GM19468 (cell line): ENCODE measurements around the gene COL6A3.
"Not testable (repeated sequence)": the region's sequence is repeated elsewhere in the genome, so short reads cannot be mapped to it uniquely, and the experiment has no call there.

ENCODE experiments used
- ATAC-seq: cut with Tn5 transposase; IDR thresholded peaks from one replicate; pipeline ENCODE4 v1.9.1; 2021; ENCODE audit warnings: mild to moderate bottlenecking, moderate library complexity, moderate number of reproducible peaks; ENCODE audit not compliant: unreplicated experiment; ENCODE audit errors: extremely low read depth

The COL6A3 gene

DNA sequence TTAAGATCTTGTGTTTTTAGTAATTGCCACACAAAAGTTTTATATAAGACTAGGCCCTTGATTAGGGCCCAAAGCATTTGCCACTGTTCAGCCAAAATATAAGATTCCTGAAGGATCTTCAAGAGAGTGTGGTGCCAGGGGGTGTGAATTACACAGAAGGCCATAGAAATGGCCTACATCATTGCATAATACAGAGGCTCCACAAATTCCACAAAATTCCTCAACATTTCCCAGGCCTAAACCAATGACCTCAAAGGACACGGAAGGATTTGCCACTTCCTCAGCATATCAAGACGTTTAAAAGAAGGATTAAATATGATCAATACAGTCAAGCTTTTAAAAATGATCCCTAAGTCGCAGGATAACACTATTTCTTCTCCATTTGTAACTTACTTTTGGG is 24.1 kb downstream of the COL6A3 start:
- no peak for ATAC-seq

DNA sequence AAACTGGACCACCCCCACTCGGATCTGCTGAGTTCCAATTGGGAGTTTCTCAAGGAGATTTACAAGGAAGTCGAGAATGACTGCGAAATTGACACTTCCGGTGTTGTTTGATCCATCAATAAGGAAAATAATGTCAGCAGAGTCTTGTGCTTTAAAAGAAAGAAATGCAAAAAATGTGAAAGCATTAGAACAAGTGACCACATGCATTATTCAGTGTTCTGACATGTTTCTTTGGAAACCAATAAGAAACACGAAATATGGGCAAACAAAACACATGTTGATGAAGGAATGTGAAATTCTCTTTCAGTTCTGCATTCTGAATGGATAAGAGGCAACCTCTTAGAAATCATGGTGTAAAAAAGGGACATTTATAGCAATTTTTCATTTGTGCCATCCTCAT is 25.9 kb downstream of the COL6A3 start:
- ATAC-seq, result no peak

DNA sequence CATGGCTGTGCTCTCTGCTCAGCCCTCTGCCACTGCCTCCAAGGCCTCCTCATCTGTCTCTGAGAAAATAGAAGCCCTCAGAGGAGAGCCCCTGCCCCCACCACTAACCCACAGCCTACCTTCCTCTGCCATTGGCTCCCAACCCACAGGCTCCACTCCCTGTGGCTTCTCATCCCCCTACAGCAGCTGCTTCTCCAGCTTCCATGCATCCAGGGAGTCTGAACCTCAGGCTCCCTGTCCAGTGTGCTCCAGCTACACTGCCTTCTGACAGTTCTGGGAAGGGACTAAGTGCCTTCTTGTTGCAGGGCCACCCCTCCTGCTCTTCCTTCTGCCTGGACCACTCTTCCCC is 29.3 kb downstream of the COL6A3 start:
- no peak for ATAC-seq

DNA sequence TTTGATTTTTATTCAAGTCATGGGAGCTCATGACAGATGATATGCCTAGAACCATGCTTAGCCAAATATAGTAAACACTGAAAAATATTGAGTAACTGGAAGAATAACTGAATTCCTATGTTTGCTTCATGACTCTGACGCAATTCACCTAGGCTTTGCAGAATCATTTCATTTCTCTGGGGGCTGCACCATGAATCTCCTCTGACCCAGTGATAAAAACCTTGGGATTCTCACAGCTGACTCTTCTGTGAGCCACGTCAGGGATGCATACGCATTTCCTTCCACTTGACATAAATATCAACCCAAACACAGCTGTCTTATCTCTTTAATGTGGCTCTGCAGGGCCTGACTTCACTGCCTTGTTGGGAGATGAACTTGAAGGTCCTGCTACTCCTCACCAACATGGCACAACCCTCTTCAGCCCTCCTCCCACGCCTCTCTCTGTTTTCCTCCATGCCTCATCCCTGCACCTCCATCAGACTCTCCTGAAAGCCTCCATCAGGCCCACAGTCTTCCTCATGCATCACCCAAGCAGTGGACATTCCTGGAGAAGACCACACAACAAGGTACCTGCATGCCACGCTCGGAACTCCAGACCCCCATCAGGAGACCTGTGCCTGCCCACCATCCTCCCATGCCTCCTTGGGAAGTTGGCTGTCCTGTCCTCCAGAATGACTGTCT is 29.8 kb downstream of the COL6A3 start:
- ATAC-seq, result no peak

DNA sequence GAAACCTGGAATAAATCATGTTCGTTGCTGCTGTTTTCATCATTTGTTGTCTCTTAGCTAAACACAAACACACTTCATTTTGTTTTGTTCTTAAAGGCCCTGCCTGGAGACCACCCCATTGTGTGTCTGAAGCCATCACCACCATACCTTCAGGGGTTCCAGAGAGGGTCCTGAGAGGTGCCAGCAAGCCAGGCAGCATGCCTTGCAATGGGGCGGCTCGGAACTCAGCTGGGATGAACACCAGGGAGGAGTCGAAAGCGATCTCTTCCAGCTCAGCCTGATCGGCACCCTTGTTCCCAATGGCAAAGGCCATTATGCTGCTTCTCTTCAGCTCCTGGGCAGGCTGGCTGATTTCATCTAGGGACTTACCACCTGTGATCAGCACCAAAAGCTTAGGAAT is 33.2 kb downstream of the COL6A3 start:
- no peak for ATAC-seq

DNA sequence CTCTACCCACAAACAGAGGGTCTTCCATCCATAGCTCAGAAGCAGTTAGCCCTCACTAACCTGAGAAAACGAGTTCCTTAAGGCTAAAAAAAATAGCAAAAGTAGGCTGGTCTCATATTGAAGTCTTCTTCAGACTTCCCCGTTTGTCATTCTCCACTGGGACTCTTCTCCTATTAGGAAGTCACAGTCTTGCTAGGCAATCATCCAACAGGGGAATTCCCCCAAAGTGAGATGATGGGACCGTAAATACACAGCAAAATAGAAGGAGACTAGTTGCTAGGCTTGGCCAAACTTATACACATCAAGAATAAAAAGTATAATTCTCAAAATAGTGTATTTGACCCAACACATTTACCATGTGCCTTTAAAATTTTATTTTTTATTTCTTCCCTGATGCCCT is 34.3 kb downstream of the COL6A3 start:
- ATAC-seq, result no peak

DNA sequence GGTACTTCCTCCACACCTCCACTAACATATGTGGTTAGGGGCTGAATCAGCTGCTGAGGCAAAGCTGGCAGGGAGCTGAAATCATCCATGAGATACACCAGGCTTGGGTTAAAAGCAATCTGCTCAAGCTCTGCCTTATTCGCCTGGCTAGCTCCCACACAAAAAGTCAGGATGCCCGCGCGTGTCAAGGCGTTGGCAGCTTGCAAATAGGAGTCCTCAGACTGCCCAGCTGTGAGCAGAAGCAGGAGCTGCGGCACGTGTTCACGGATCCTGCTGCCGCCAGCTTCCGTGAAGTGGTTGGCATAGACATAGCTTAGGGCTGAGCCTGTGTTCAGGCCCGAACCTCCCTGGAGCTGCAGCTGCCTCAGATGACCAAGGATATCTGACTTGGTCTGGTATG is 35.3 kb downstream of the COL6A3 start:
- ATAC-seq, result no peak

DNA sequence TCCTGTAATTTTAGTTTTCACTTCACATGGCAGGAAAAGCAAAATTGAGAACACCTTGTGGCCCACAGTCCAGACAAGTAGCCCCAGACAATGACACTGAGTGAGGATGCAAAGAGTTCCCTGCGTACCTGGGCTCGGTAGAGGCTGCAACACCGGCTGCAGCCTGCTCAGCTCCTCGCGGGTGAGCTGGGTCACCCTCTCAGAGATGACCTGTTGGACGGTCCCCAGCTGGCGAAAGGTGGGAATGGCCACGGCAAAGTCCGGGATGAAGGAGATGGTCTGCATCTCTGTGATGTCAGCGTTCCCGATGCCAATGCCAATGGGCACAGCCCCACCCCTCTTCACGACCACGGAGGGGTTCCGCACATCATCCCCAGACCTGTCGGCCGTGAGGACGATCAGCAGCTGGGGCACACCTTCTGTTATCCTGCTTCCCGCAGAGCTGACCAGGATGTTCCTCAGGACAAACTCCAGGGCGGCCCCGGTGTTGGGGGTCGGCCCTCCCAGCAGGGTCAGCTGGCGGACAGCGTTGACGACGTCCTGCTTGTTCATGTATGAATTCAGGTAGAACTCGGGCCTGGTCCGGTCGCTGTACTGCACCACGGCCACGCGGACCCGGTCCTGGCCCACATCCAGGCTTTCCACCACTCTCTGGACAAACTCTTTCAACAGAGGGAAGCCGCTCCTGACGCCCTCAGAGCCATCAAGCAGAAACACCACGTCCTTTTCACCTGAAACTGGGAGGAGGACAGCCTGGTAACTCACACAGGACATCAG is 39.5 kb downstream of the COL6A3 start:
- ATAC-seq, result no peak

DNA sequence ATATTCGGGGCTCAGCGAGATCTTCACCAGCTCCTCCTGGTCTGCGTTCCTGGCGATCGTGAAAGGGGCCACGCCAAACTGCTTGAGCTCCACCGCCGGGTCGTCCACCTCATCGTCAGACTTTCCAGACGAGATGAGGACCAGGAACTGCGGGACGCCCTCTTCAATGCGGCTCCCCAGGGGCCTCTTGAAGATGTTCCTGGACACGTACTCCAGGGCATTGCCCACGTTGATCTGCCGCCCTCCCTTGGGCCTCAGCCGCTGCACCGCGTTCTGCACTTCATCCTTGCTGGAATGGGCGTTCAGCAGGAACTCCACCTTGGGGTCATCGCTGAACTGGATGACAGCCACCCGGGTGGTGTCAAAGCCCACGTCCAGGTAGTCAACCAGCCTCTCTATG is 42.1 kb downstream of the COL6A3 start:
- no peak for ATAC-seq

DNA sequence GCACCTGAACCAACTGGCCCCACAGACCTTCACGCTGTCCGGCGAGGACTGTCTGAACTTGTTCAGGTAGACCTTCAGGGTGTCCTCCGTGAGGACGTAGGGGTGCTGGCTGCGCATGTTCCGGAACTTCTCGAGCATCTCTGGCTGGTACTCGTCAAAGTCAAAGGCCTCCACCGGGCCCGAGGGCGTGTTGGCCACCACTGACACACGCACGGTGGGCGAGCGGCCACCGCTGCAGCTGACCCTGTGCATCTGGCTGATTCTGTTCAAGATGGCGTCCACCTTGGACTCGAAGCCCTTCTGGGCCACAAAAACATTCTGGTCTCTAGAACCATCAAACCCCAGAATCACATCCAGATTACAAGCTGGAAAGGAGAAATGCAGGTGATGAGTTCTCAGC is 48.3 kb downstream of the COL6A3 start:
- ATAC-seq, result no peak

DNA sequence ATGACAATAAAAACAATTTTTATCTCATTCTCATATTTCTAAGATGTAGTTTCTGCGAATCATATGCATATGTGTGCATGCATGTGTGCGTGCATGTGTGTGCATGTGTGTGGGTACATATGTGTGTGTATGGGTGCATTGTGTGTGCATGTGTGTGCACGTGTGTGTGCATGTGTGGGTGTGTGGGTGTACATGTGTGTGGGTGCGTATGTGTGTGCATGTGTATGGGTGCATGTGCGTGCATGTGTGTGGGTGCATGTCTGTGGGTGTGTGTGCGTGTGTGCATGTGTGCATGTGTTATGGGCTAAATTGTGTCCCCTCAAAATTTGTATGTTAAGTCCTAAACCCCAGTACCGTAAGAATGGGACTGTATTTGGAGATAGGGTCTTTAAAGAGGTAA is 49.3 kb downstream of the COL6A3 start:
- ATAC-seq, result no peak

DNA sequence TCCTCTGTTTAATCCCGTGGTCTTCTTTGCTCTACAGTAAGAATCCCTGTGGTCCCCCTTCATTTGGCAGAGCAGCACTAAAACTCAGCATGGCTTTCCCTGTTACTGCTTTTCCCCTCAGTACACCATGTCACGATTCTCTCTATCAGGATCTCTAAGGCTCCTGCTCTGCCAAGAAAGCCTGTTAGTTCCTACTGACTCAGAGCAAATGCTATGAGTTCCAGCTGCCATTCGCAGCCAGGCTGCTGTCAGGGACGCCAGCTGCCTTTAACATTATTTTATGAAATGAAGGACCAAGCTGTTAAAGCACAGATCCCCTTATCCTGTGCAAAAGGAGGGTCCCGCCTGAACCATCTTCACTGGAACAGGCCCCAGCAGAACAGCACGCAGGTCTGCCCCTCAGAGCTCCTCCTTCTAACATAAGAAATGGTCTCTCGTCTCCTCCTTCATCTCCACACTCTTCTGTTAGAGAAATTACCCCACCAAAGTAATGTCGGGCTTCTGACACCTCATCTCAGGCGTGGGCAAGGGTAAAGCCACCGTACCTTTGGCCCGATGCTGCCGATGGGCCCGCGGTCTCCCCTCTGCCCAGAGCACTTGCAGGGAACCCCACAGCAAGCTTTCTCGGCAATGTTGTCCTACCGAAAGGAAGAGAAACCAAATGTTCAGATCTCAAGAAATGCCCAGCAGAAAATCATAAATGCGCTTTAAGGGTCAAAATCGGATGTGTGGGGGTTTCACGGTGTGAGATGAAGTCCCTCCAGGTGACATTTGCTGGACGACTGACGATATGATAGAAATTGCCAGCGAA is 52.6 kb downstream of the COL6A3 start:
- ATAC-seq, result no peak

DNA sequence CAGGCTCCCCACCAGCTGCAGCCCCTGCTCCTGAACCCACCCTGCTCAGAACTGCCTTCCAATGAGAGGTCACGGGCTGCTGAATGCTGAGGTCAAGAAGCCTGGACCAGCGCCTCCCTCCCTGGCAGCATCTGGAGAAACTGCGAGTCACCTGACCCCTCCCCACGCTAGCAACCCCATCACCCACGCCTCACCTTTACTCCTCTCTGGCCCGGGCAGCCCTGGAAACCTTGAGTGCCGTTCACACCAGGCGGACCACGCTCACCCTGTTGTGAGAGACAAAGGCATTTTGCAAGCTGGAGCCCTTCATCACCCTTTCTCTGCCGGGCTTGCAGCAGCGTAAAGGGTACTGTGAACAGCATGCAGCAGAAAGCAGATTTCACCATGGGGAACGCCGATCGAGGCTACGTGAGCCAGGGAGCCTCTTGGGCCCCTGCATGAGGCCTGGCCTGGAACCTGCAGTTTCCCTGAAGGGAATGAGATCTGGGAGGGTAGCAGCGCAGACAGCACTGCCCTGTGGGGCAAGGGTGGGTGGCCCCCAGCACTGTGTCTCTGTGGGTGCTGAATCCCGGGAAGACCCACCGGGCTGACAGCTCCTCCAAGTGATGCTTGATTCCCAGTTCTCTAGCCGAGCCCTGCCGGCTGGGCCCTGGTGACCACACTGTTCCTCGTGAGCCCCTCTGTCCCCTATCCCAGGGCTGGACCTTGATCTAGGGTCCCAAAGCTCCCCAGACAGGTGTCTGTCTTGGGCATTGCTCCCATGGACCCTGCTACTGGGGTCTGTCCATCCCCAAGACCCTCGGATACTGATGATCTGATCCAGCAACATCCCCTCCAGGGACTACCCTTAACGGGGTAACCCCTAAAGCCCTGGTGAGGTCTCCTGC is 53.8 kb downstream of the COL6A3 start:
- ATAC-seq, result no peak

DNA sequence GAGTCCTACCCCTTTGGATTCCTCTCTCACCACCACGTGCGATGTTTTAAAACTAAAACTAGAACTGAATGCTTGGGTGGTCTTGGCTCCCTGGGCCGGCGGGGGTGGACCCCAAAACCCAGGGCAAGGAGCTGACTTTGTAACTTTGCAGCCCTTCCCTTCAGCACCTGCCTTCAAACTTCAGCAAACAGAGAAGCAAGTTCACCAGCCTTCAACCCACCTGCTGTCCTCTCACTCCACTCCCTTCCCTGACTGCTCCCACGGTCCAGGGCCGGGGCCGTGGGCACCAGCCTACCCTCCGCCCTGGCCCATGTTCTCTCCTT is 54.5 kb downstream of the COL6A3 start:
- ATAC-seq, result no peak

DNA sequence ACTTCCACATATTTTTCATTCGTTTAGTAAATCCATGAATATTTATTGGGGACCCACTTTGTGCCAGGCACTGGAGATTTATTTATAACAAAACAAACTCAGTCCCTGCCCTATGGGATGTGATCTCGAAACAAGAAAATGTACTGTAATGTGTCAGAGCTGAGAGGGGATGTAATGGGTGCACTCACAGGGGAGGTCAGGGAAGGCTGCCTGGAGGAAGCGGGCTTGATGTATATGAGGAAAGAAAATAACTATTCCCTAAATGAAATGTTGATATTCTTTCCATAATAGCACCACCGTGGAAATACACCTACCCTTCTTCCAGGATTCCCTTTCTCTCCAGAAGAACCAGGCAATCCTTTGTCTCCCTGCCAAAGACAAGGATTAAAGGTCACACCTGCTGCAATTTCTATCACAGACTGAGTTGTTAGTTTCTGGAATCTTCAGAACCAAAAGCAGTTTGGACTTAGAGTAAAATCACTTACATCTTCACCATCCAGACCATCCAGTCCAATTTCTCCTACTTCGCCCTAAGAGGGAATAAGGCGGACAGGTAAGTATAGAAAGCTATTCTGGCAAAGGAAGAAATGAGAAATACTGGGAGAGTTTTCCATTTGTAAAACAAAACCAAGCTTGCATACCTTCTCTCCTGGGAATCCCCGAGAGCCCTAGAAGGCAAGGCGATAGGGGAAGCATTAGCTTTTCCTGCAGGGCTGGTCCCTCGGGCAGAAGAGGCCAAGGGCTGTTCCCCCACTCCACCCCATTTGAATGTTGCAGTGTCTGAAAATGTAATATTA is 55.0 kb downstream of the COL6A3 start:
- no peak for ATAC-seq

DNA sequence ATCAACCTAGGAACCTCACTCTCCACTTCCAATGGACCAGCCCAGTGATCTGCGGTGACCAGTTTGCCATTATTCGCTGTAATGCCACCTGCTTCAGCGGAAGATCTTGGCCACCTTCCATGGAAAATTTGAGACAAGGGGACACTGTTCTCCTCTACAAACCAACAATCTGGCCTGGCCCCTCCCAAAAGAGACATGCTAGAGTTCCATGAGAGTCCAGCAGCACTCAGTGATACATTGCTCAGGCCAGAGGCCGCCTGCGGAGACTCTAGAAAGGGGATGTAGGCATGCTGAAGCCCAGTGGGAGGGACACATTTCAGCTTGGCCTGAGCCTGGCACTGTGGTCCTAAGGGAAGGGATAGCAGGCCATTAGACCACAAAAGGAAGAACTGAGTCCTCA is 58.3 kb downstream of the COL6A3 start:
- ATAC-seq, result no peak

DNA sequence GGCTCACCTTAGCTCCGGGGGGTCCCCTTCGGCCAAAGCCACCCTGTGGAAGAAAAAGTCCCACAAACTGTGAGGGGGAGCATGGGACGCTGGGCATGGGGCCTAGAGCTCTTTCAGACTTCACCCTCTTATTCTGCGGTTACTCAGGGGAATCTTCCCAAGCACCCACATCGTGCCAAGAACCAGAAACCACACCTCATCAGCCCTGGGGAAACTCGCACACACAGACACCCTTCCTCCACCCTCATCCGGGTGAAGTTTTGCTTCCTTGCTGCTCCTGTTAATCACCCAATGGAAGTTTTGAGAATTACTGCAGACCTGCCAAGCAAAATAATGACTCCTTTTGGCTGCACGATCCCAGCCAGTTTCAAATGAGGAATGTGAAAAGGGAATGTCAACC is 59.1 kb downstream of the COL6A3 start:
- ATAC-seq, result no peak

DNA sequence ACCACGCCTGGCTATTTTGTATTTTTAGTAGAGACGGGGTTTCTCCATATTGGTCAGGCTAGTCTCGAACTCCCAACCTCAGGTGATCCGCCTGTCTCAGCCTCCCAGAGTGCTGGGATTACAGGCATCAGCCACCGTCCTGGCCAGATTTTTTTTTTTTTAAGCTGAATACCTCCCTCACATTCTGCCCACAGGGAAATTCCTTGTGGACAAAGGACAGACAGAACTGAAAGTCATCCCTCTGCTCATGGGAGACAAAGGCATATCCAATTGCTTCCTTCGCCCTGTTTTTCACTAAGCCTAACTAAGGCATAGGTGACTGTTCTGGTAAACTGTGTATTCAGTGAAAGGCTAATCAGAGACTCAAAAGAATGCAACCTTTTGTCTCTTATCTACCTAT is 59.8 kb downstream of the COL6A3 start:
- ATAC-seq, result not testable (repeated sequence)

DNA sequence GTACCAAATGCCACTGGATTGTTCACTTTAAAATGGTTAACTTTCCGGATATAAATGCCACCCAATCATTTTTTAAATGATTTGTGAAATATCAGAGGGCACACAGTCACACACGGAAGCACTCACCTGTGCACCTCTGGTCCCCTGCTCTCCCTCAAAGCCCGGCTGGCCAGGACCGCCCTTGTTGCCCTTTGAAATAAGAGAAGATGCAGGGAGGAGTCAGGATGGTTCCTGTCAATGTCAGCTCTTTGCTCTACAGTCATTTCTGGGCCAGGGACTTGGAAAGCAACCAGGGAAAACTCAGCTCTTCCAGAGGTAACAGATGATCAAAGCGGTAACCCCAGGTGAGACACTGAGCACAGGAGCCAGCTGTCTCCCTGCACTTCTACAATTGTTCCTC is 60.7 kb downstream of the COL6A3 start:
- no peak for ATAC-seq
